SK-N-SH treated with all-trans-retinoic acid at 6 μM for 48 hours (cell line): ENCODE measurements around the gene PTPRF.

Experiments
- CSDC2 ChIP-seq: fragments of 250-450 bp; sonication (Bioruptor Pico); IDR thresholded peaks from 2 replicates; pipeline ENCODE4 v1.5.0; 2020; ENCODE audit warnings: mild to moderate bottlenecking, moderate library complexity
- RARB ChIP-seq: fragments of 250-450 bp; sonication (Bioruptor Pico); IDR thresholded peaks from 2 replicates; pipeline ENCODE4 v1.8.0; 2021; ENCODE audit warnings: mild to moderate bottlenecking, moderate library complexity
- ZNF8 ChIP-seq: fragments of 450-650 bp; formaldehyde crosslinking; IDR thresholded peaks from 2 replicates; pipeline ENCODE4 v1.5.0; 2020; ENCODE audit warnings: mild to moderate bottlenecking, moderate library complexity

DNA sequence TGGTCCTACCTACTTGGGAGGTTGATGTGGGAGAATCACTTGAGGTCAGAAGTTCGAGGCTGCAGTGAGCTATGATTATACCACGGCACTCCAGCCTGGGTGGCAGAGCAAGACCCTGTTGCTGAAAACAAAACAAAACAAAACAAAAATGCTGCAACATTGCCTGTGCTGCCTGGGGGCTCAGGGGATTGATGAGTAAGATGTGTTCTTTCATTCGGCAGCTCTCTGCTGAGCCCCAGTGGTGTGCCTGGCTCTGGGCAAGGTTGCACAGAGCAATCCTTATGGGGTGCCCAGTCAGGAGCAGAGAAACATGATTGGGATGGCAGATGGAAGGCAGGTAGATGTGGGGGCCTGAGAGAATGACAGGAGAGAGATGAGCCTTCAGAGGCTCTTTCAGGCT is 90.7 kb downstream of the PTPRF start:
- TF ChIP-seq RARB (no peak), ZNF8 (CRISPR knock-in tag) (no peak), CSDC2 (CRISPR knock-in tag) (no peak)
